ENCODE results near the gene CCDC85B.

Gene CCDC85B

DNA sequence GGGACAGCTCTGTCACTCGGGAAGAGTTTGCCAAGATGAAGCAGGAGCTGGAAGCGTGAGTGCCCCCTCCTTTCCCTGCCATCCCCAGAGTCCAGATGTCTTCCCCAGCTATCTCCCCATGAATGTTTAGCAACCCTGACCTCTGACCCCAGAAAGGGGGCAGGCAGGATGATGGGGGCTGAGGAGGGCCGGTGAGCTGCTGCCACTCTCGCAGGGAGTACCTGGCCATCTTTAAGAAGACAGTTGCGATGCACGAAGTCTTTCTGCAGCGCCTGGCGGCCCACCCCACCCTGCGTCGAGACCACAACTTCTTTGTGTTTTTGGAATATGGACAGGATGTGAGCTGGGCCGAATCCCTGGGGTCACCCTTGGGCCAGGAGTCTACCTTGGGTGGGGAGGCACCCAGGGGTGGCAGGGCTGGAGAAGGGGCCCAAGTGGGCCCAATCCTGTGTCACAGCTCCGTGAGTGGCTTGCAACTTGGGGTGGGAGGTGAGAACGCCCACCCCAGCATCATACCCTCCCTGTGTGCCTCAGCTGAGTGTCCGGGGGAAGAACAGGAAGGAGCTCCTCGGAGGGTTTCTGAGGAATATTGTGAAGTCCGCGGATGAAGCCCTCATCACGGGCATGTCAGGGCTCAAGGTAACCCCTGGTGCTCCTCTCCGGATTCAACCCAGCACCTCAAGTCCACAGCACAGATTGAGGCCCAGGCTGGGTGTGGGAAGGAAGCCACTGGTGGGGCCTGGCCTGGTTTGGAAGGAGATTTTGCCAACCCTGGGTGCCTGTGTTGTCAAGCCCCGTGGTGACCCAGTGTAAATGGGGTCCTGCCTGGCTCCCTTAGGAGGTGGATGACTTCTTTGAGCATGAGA is 40.0 kb upstream of the CCDC85B start:
- no peak overlapping the region for H2BK120ac ChIP-seq (ENCODE audit: insufficient read depth, low read length, poor library complexity)
- no peaks in the 10 kb centered on the region for H3K79me2 ChIP-seq (ENCODE audit: control insufficient read depth, insufficient read depth, low read length, poor library complexity)
- no peak overlapping the region for H4K8ac ChIP-seq (ENCODE audit: low read depth, low read length)
- H3K4me3 ChIP-seq (ENCODE audit: low read depth, low read length): no peak overlapping the region
- H2BK5ac ChIP-seq (ENCODE audit: low read depth, low read length, poor library complexity): no peak overlapping the region
- H3K9me3 ChIP-seq (ENCODE audit: insufficient read depth, low read depth, low read length): peaks cover 7% of the 10 kb centered on the region
- H2AFZ ChIP-seq (ENCODE audit: insufficient read depth, low read length, poor library complexity): no peak overlapping the region
- no peak overlapping the region for H3K4me2 ChIP-seq (ENCODE audit: low read length)
- no peak overlapping the region for H3K18ac ChIP-seq (ENCODE audit: low read length)
- no peak overlapping the region for H3K27ac ChIP-seq (ENCODE audit: low read depth, low read length)
- no peaks in the 10 kb centered on the region for H3K4me1 ChIP-seq (ENCODE audit: control insufficient read depth in 1 of 2, insufficient read depth in 2 of 2, low read length in 2 of 2)
- H2BK12ac ChIP-seq (ENCODE audit: low read length): no peak overlapping the region
- H3K79me1 ChIP-seq (ENCODE audit: low read length): no peaks in the 10 kb centered on the region
- H4K91ac ChIP-seq (ENCODE audit: low read depth, low read length): no peak overlapping the region
- no peak overlapping the region for H3K23ac ChIP-seq (ENCODE audit: low read length)
- H2AK5ac ChIP-seq (ENCODE audit: low read length): no peak overlapping the region
- WGBS (ENCODE audit: extremely low coverage, insufficient coverage, insufficient read length): no CpG with 5 or more reads among the region's 20 CpGs
- no peak for DNase-seq
- H3K9ac ChIP-seq (ENCODE audit: low read length): no peak overlapping the region
- H3K4ac ChIP-seq (ENCODE audit: low read depth, low read length): no peak overlapping the region
- H3K27me3 ChIP-seq (ENCODE audit: insufficient read depth, low read length): no peaks in the 10 kb centered on the region
- H3K36me3 ChIP-seq (ENCODE audit: control insufficient read depth in 1 of 2, insufficient read depth in 2 of 2, low read length in 2 of 2): peaks cover 40 to 46% of the 10 kb centered on the region in 2 experiments
- H4K12ac ChIP-seq (ENCODE audit: low read depth, low read length): no peak overlapping the region
- H3K14ac ChIP-seq (ENCODE audit: low read length): no peak overlapping the region

DNA sequence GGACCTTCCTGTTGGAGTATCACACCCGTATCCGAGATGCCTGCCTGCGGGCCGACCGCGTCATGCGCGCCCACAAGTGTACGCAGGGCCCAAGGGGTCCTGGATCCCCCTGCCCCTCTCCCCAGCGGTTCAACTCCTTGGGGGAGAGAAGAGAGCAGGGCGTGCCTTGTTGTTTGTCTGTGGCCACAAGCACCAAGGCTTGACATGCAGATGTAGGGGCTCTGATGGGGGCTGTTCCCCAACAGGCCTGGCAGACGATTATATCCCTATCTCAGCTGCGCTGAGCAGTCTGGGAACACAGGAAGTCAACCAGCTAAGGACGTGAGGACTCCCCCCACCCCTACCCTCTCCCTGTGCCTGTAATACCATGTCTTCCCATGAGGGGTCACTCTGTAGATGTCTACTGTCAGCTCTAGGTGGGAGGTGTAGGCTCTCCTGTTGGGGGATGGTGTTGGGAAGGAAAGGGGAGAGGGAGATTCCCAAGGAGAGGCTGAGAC is 39.3 kb upstream of the CCDC85B start:
- WGBS (ENCODE audit: extremely low coverage, insufficient coverage, insufficient read length): no CpG with 5 or more reads among the region's 14 CpGs
- H3K14ac ChIP-seq (ENCODE audit: low read length): no peak overlapping the region
- no peaks in the 10 kb centered on the region for H3K27me3 ChIP-seq (ENCODE audit: insufficient read depth, low read length)
- no peak overlapping the region for H4K12ac ChIP-seq (ENCODE audit: low read depth, low read length)
- no peak for DNase-seq
- H2AK5ac ChIP-seq (ENCODE audit: low read length): no peak overlapping the region
- no peak overlapping the region for H2BK12ac ChIP-seq (ENCODE audit: low read length)
- no peaks in the 10 kb centered on the region for H3K79me1 ChIP-seq (ENCODE audit: low read length)
- H3K4me2 ChIP-seq (ENCODE audit: low read length): no peak overlapping the region
- H4K8ac ChIP-seq (ENCODE audit: low read depth, low read length): no peak overlapping the region
- H3K79me2 ChIP-seq (ENCODE audit: control insufficient read depth, insufficient read depth, low read length, poor library complexity): peaks cover 2% of the 10 kb centered on the region
- H3K36me3 ChIP-seq (ENCODE audit: control insufficient read depth in 1 of 2, insufficient read depth in 2 of 2, low read length in 2 of 2): peaks cover 47 to 52% of the 10 kb centered on the region in 2 experiments
- H2BK120ac ChIP-seq (ENCODE audit: insufficient read depth, low read length, poor library complexity): no peak overlapping the region
- no peak overlapping the region for H4K91ac ChIP-seq (ENCODE audit: low read depth, low read length)
- H3K4me3 ChIP-seq (ENCODE audit: low read depth, low read length): no peak overlapping the region
- H2AFZ ChIP-seq (ENCODE audit: insufficient read depth, low read length, poor library complexity): no peak overlapping the region
- H3K9ac ChIP-seq (ENCODE audit: low read length): no peak overlapping the region
- H3K23ac ChIP-seq (ENCODE audit: low read length): no peak overlapping the region
- no peak overlapping the region for H3K27ac ChIP-seq (ENCODE audit: low read depth, low read length)
- H3K18ac ChIP-seq (ENCODE audit: low read length): no peak overlapping the region
- H3K4me1 ChIP-seq (ENCODE audit: control insufficient read depth in 1 of 2, insufficient read depth in 2 of 2, low read length in 2 of 2): peaks cover 2 to 4% of the 10 kb centered on the region in 2 experiments
- no peak overlapping the region for H2BK5ac ChIP-seq (ENCODE audit: low read depth, low read length, poor library complexity)
- H3K9me3 ChIP-seq (ENCODE audit: insufficient read depth, low read depth, low read length): peaks cover 7% of the 10 kb centered on the region
- no peak overlapping the region for H3K4ac ChIP-seq (ENCODE audit: low read depth, low read length)

GRCh38 chr11:65851811-65852507 is 38.5 kb upstream of the CCDC85B start:
- H3K4ac ChIP-seq (ENCODE audit: low read depth, low read length): no peak overlapping the region
- no peak overlapping the region for H4K12ac ChIP-seq (ENCODE audit: low read depth, low read length)
- no peak overlapping the region for H3K4me3 ChIP-seq (ENCODE audit: low read depth, low read length)
- H4K8ac ChIP-seq (ENCODE audit: low read depth, low read length): no peak overlapping the region
- H3K4me2 ChIP-seq (ENCODE audit: low read length): no peak overlapping the region
- H3K27me3 ChIP-seq (ENCODE audit: insufficient read depth, low read length): no peaks in the 10 kb centered on the region
- no CpG with 5 or more reads among the region's 10 CpGs for WGBS (ENCODE audit: extremely low coverage, insufficient coverage, insufficient read length)
- no peak overlapping the region for H3K23ac ChIP-seq (ENCODE audit: low read length)
- peaks cover 7% of the 10 kb centered on the region for H3K9me3 ChIP-seq (ENCODE audit: insufficient read depth, low read depth, low read length)
- H2BK120ac ChIP-seq (ENCODE audit: insufficient read depth, low read length, poor library complexity): no peak overlapping the region
- no peak overlapping the region for H3K9ac ChIP-seq (ENCODE audit: low read length)
- H3K14ac ChIP-seq (ENCODE audit: low read length): no peak overlapping the region
- H2AFZ ChIP-seq (ENCODE audit: insufficient read depth, low read length, poor library complexity): no peak overlapping the region
- no peak overlapping the region for H2BK5ac ChIP-seq (ENCODE audit: low read depth, low read length, poor library complexity)
- H3K27ac ChIP-seq (ENCODE audit: low read depth, low read length): no peak overlapping the region
- peaks cover under 1% of the 10 kb centered on the region for H3K79me1 ChIP-seq (ENCODE audit: low read length)
- H2BK12ac ChIP-seq (ENCODE audit: low read length): no peak overlapping the region
- H4K91ac ChIP-seq (ENCODE audit: low read depth, low read length): no peak overlapping the region
- no peak for DNase-seq
- peaks cover 11% of the 10 kb centered on the region for H3K79me2 ChIP-seq (ENCODE audit: control insufficient read depth, insufficient read depth, low read length, poor library complexity)
- no peak overlapping the region for H3K18ac ChIP-seq (ENCODE audit: low read length)
- H2AK5ac ChIP-seq (ENCODE audit: low read length): no peak overlapping the region
- peaks cover 6 to 8% of the 10 kb centered on the region in 2 experiments for H3K4me1 ChIP-seq (ENCODE audit: control insufficient read depth in 1 of 2, insufficient read depth in 2 of 2, low read length in 2 of 2)
- H3K36me3 ChIP-seq (ENCODE audit: control insufficient read depth in 1 of 2, insufficient read depth in 2 of 2, low read length in 2 of 2): peaks cover 54 to 59% of the 10 kb centered on the region in 2 experiments

GRCh38 chr11:65852508-65853245 is 37.8 kb upstream of the CCDC85B start:
- no peak overlapping the region for H2AFZ ChIP-seq (ENCODE audit: insufficient read depth, low read length, poor library complexity)
- no peak for DNase-seq
- no peak overlapping the region for H4K91ac ChIP-seq (ENCODE audit: low read depth, low read length)
- peaks cover 8% of the 10 kb centered on the region for H3K79me1 ChIP-seq (ENCODE audit: low read length)
- no peak overlapping the region for H3K4me3 ChIP-seq (ENCODE audit: low read depth, low read length)
- H3K18ac ChIP-seq (ENCODE audit: low read length): no peak overlapping the region
- no peak overlapping the region for H2BK5ac ChIP-seq (ENCODE audit: low read depth, low read length, poor library complexity)
- no peak overlapping the region for H3K23ac ChIP-seq (ENCODE audit: low read length)
- H3K27me3 ChIP-seq (ENCODE audit: insufficient read depth, low read length): no peaks in the 10 kb centered on the region
- peaks cover 55 to 59% of the 10 kb centered on the region in 2 experiments for H3K36me3 ChIP-seq (ENCODE audit: control insufficient read depth in 1 of 2, insufficient read depth in 2 of 2, low read length in 2 of 2)
- H2AK5ac ChIP-seq (ENCODE audit: low read length): no peak overlapping the region
- peaks cover 18% of the 10 kb centered on the region for H3K79me2 ChIP-seq (ENCODE audit: control insufficient read depth, insufficient read depth, low read length, poor library complexity)
- no peak overlapping the region for H3K27ac ChIP-seq (ENCODE audit: low read depth, low read length)
- no peak overlapping the region for H3K4ac ChIP-seq (ENCODE audit: low read depth, low read length)
- H3K9ac ChIP-seq (ENCODE audit: low read length): no peak overlapping the region
- WGBS (ENCODE audit: extremely low coverage, insufficient coverage, insufficient read length): no CpG with 5 or more reads among the region's 33 CpGs
- peaks cover 7% of the 10 kb centered on the region for H3K9me3 ChIP-seq (ENCODE audit: insufficient read depth, low read depth, low read length)
- H2BK12ac ChIP-seq (ENCODE audit: low read length): no peak overlapping the region
- no peak overlapping the region for H4K8ac ChIP-seq (ENCODE audit: low read depth, low read length)
- H4K12ac ChIP-seq (ENCODE audit: low read depth, low read length): no peak overlapping the region
- no peak overlapping the region for H2BK120ac ChIP-seq (ENCODE audit: insufficient read depth, low read length, poor library complexity)
- H3K14ac ChIP-seq (ENCODE audit: low read length): no peak overlapping the region
- H3K4me2 ChIP-seq (ENCODE audit: low read length): no peak overlapping the region
- H3K4me1 ChIP-seq (ENCODE audit: control insufficient read depth in 1 of 2, insufficient read depth in 2 of 2, low read length in 2 of 2): peaks cover 6 to 8% of the 10 kb centered on the region in 2 experiments

Data from trophoblast cell (in vitro differentiated cells and primary cell).